Suprapubic skin (tissue), 4 donors: ENCODE measurements around the gene DNPEP. TPM values are rescaled to one million over a fixed set of nuclear protein-coding genes. Genes with fewer than 3 reads are reported as not detected.

Experiments
- DNase-seq, 2 donors: peaks; one replicate each; pipeline ENCODE4 v3.0.0-alpha.2; 2019; ENCODE audit warnings: low spot score in 2 of 2
- H3K27ac ChIP-seq: fragments of 200-600 bp; sonication (generic); one replicate; pipeline ENCODE4 v1.5.1; 2019
- H3K27me3 ChIP-seq: fragments of 200-600 bp; sonication (generic); one replicate; pipeline ENCODE4 v1.5.1; 2019
- H3K36me3 ChIP-seq: fragments of 200-600 bp; sonication (generic); one replicate; pipeline ENCODE4 v1.5.1; 2019
- H3K4me1 ChIP-seq: fragments of 200-600 bp; sonication (generic); one replicate; pipeline ENCODE4 v1.5.1; 2019
- H3K4me3 ChIP-seq: fragments of 200-600 bp; sonication (generic); one replicate; pipeline ENCODE4 v1.5.1; 2019; ENCODE audit warnings: mild to moderate bottlenecking
- H3K9me3 ChIP-seq: fragments of 200-600 bp; sonication (generic); one replicate; pipeline ENCODE4 v1.5.1; 2019
- EP300 ChIP-seq: sonication (generic); formaldehyde crosslinking; IDR thresholded peaks from one replicate; pipeline ENCODE4 v1.6.1; 2017; ENCODE audit warnings: antibody characterized with exemption
- POLR2A ChIP-seq, 2 donors: fragments of 450-650 bp; IDR thresholded peaks; one replicate each; pipeline ENCODE4 v1.6.1; 2017; ENCODE audit warnings: antibody characterized with exemption in 2 of 2, mild to moderate bottlenecking in 2 of 2, moderate library complexity in 2 of 2
- POLR2AphosphoS5 ChIP-seq, 3 donors: sonication (generic); formaldehyde crosslinking; IDR thresholded peaks; one replicate each; pipeline ENCODE4 v1.6.1; 2017; ENCODE audit warnings: antibody characterized with exemption in 3 of 3
- WGBS: methylation state at CpG from one replicate; pipeline ENCODE4 v1.1.5; 2018; 5-methylcytosine and 5-hydroxymethylcytosine counted together
- total RNA-seq, 4 donors: library from RNA; depleted of rRNA; stranded (reverse); fragments of >200 nt; gene quantifications; one replicate each; pipeline ENCODE4 v1.1.0, GENCODE V29; 2016
- TF ChIP-seq, protein P1 (sequence below), 2 donors: fragments of 200-600 bp in 1 of 2; fragments of 450-650 bp in 1 of 2; sonication (generic) in 1 of 2; IDR thresholded peaks; one replicate each; pipeline ENCODE4 v1.5.1; 2016 to 2019; ENCODE audit warnings: antibody characterized with exemption in 2 of 2, mild to moderate bottlenecking in 1 of 2, moderate library complexity in 1 of 2

The DNPEP gene
- total RNA-seq: 100 to 1,000 TPM in 1 of 4 donors, 10 to 100 TPM in 3; 66.6 to 104 (median 70.5) TPM

DNA sequence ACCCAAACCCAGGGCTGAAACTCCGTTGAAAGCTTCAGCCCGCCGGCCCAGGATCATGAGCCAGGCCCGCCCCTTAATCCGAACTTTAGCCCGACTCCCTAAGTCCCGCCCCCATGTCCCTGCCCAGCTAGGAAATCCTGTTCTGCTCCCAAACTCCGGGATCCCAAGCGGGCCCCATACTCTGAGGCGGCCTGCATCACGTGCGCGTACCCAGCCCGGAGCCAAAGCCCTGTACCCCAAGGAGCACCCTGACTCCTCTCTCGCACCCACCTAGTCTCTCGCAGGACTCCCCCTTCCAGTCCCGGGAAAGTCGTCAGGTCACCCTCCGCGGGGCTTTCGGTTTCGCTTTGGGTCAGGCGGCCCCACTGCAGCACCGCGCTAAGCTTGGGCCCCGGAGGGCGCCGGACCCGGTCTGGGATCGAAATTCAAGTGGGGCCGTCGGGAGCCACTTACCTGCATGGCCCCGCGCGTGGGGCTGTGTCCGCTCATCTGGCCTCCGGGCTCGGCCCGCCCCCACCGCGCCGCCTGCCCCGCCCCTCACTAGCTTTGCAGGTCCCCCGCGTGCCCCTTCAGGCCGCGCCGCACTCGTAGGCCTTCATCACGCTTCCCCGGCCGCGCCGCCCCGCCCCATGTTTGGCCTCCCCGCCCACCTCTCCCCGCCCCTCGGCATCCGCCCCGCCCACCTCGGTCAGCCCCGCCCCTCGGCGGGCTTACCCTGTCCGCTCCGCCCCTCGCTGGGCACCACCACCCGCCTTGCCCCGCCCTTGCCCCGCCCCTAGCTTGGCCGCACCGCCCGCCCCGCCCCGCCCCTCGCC, at the start of gene DNPEP:
TSS of gene DNPEP (minus strand) at position 607 of the 815 bp plus-strand sequence. CDS start at position 489, 118 bp downstream.
- Histone ChIP-seq H3K36me3 (peaks cover 37% of the 10 kb centered on the region), H3K4me3 (peak within 1 kb of the TSS; percentile 78), H3K4me1 (peaks cover 13% of the 10 kb centered on the region), H3K27ac (peak within 1 kb of the TSS; percentile 95), H3K9me3 (no peaks in the 10 kb centered on the region), H3K27me3 (no peaks in the 10 kb centered on the region)
- WGBS: 0% methylated on average over 23 of the region's 76 CpGs
- TF ChIP-seq POLR2A (IDR thresholded peaks at IDR 0.05): peak in 1 of 2 donors; percentile 24
- TF ChIP-seq EP300: no peak
- TF ChIP-seq, protein P1, sequence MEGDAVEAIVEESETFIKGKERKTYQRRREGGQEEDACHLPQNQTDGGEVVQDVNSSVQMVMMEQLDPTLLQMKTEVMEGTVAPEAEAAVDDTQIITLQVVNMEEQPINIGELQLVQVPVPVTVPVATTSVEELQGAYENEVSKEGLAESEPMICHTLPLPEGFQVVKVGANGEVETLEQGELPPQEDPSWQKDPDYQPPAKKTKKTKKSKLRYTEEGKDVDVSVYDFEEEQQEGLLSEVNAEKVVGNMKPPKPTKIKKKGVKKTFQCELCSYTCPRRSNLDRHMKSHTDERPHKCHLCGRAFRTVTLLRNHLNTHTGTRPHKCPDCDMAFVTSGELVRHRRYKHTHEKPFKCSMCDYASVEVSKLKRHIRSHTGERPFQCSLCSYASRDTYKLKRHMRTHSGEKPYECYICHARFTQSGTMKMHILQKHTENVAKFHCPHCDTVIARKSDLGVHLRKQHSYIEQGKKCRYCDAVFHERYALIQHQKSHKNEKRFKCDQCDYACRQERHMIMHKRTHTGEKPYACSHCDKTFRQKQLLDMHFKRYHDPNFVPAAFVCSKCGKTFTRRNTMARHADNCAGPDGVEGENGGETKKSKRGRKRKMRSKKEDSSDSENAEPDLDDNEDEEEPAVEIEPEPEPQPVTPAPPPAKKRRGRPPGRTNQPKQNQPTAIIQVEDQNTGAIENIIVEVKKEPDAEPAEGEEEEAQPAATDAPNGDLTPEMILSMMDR (IDR thresholded peaks at IDR 0.05): no peak
- TF ChIP-seq POLR2AphosphoS5 (IDR thresholded peaks at IDR 0.05): no peak
- peak; percentile 95 to 98 for DNase-seq

DNA sequence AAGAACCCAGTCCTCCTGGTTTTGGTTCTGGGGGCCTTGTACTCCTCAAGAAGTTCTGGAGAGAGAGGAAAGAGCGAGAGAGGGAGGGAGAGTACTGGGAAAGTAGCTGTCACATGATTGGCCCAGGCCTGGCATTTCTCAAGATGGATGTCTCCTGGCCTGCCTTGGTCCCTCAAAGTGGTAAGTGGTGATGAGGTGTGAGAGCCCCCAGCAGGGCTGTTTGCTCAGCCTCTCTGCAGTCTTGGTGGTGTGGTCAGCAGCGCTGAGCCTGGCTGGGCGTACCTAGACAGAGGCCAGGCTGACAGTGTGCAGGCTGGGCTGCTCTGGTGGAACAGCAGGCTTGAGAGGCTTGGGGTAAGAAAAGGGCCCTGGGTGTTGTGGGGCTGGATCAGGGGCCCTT, 49.4 kb upstream of the DNPEP start:
- TF ChIP-seq POLR2AphosphoS5 (IDR thresholded peaks at IDR 0.05) (no peak), POLR2A (IDR thresholded peaks at IDR 0.05) (no peak), EP300 (no peak)
- TF ChIP-seq, protein P1 (IDR thresholded peaks at IDR 0.05): no peak
- peak in 1 of 2 donors; percentile 72 for DNase-seq
- Histone ChIP-seq H3K9me3 (no peaks in the 10 kb centered on the region), H3K27me3 (peaks cover 44% of the 10 kb centered on the region), H3K4me3 (no peak overlapping the region), H3K36me3 (no peaks in the 10 kb centered on the region), H3K4me1 (peaks cover 20% of the 10 kb centered on the region), H3K27ac (no peak overlapping the region)
- WGBS: 91% methylated on average over 3 of the region's 3 CpGs

GRCh38 chr2:219436491-219436890, 48.8 kb upstream of the DNPEP start:
- DNase-seq: no peak
- Histone ChIP-seq H3K27ac (no peak overlapping the region), H3K4me1 (peaks cover 13% of the 10 kb centered on the region), H3K27me3 (peaks cover 38% of the 10 kb centered on the region), H3K4me3 (no peak overlapping the region), H3K36me3 (no peaks in the 10 kb centered on the region), H3K9me3 (no peaks in the 10 kb centered on the region)
- TF ChIP-seq, protein P1 (IDR thresholded peaks at IDR 0.05): no peak
- TF ChIP-seq POLR2A (IDR thresholded peaks at IDR 0.05) (no peak), EP300 (no peak), POLR2AphosphoS5 (IDR thresholded peaks at IDR 0.05) (no peak)
- WGBS: 91% methylated on average over 5 of the region's 5 CpGs

- peaks cover 32% of the 10 kb centered on the region for H3K27me3 ChIP-seq
- no peak for TF ChIP-seq POLR2A (IDR thresholded peaks at IDR 0.05)
- TF ChIP-seq, protein P1 (IDR thresholded peaks at IDR 0.05): no peak
- no peak for TF ChIP-seq EP300
- no peak for TF ChIP-seq POLR2AphosphoS5 (IDR thresholded peaks at IDR 0.05)
- H3K36me3 ChIP-seq: no peaks in the 10 kb centered on the region
- WGBS: 91% methylated on average over 6 of the region's 6 CpGs
- no peak overlapping the region for H3K27ac ChIP-seq
- H3K4me3 ChIP-seq: no peak overlapping the region
- H3K4me1 ChIP-seq: peaks cover 10% of the 10 kb centered on the region
- no peak for DNase-seq
- H3K9me3 ChIP-seq: no peaks in the 10 kb centered on the region
Measured at GRCh38 chr2:219435701-219436100, 48.0 kb upstream of the DNPEP start.

DNA sequence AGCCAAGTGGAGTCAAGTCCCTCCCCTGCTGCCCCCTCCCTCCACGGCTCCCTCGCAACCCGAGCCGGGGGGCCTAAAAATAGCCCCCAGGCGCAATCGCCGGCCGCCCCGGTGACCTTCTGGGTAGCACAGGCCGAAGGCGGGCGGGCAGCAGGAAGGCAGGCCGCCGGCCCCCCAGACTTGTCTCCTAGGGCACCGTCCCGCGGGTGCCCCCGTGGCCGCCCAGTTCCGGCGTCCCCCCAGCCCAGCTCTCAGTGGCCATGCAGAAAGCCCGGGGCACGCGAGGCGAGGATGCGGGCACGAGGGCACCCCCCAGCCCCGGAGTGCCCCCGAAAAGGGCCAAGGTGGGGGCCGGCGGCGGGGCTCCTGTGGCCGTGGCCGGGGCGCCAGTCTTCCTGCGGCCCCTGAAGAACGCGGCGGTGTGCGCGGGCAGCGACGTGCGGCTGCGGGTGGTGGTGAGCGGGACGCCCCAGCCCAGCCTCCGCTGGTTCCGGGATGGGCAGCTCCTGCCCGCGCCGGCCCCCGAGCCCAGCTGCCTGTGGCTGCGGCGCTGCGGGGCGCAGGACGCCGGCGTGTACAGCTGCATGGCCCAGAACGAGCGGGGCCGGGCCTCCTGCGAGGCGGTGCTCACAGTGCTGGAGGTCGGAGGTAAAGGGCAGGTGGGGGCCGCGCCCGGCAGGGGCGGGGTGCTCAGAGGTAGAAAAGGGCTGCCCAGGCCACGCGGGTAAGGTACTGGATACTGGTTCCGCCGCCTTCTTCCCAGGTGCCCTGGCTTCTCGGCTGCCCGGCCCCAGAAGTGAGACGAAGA, 47.2 kb upstream of the DNPEP start, which contains the start of gene SPEG:
TSS of gene SPEG (plus strand) at position 126 of the 808 bp plus-strand sequence. CDS start at position 261, 135 bp downstream.
- no peak for DNase-seq
- peak within 1 kb of the TSS; percentile 10 for H3K27ac ChIP-seq
- H3K27me3 ChIP-seq: peaks cover 32% of the 10 kb centered on the region
- TF ChIP-seq POLR2A (IDR thresholded peaks at IDR 0.05): no peak
- no peak for TF ChIP-seq POLR2AphosphoS5 (IDR thresholded peaks at IDR 0.05)
- TF ChIP-seq, protein P1 (IDR thresholded peaks at IDR 0.05): no peak
- no peak for TF ChIP-seq EP300
- WGBS: 27% methylated on average over 16 of the region's 77 CpGs
- H3K36me3 ChIP-seq: no peaks in the 10 kb centered on the region
- H3K9me3 ChIP-seq: no peaks in the 10 kb centered on the region
- H3K4me3 ChIP-seq: peak within 1 kb of the TSS; percentile 21
- peaks cover 13% of the 10 kb centered on the region for H3K4me1 ChIP-seq
